Calu3 (cell line): ENCODE data around the gene DNTT. TPM values are rescaled to one million over a fixed set of nuclear protein-coding genes. Genes with fewer than 3 reads are reported as not detected.

Experiments used
- BruUV-seq: library from RNA; stranded (reverse); fragments of 400-500 nt; replicated peaks from 2 replicates; lab custom pipeline; 2021; lab: Mats Ljungman, UMichigan
- CTCF ChIA-PET: fragments of 300-600 bp; sonication (Branson Sonifier 250); formaldehyde crosslinking; loops from one replicate; lab custom pipeline; 2022; ENCODE audit warnings: antibody characterized with exemption; lab: Charles Lee
- DNase-seq: peaks from one replicate; pipeline ENCODE4 v3.0.0; 2022
- H3K27ac Mint-ChIP-seq: one replicate; pipeline ENCODE4 v1.8.0; 2022; ENCODE audit warnings: mixed read lengths; ENCODE audit not compliant: unreplicated experiment
- H3K27me3 Mint-ChIP-seq: one replicate; pipeline ENCODE4 v1.8.0; 2022; ENCODE audit warnings: mixed read lengths; ENCODE audit not compliant: unreplicated experiment
- H3K36me3 Mint-ChIP-seq: one replicate; pipeline ENCODE4 v1.8.0; 2022; ENCODE audit warnings: mild to moderate bottlenecking, moderate library complexity, mixed read lengths; ENCODE audit not compliant: insufficient read depth, unreplicated experiment
- H3K4me1 Mint-ChIP-seq: one replicate; pipeline ENCODE4 v1.8.0; 2022; ENCODE audit warnings: mild to moderate bottlenecking, low read depth, mixed read lengths; ENCODE audit not compliant: unreplicated experiment
- H3K4me3 Mint-ChIP-seq: one replicate; pipeline ENCODE4 v1.8.0; 2022; ENCODE audit warnings: mild to moderate bottlenecking, low read depth, moderate library complexity, mixed read lengths; ENCODE audit not compliant: unreplicated experiment
- H3K9me3 Mint-ChIP-seq: one replicate; pipeline ENCODE4 v1.8.0; 2022; ENCODE audit warnings: low read depth, mixed read lengths; ENCODE audit not compliant: unreplicated experiment
- CTCF ChIP-seq: fragments of 200-600 bp; IDR thresholded peaks from one replicate; pipeline ENCODE4 v1.8.0; 2022; ENCODE audit warnings: antibody characterized with exemption; ENCODE audit not compliant: unreplicated experiment
- intact Hi-C: fragments of 100-400 bp; cut with micrococcal nuclease; formaldehyde crosslinking; loops from one replicate; pipeline ENCODE4 v1.10.0; 2022; ENCODE audit not compliant: unreplicated experiment
- total RNA-seq: library from RNA; stranded (reverse); gene quantifications from 2 replicates; pipeline ENCODE4 v1.2.3, GENCODE V29; 2022

DNTT gene
- total RNA-seq, 1 experiment from 2014 or later = not detected

GRCh38 chr10:96360766-96361165 lies 56.5 kb downstream of the DNTT start:
- no peaks in the 10 kb centered on the region for H3K9me3 Mint-ChIP-seq
- no peaks in the 10 kb centered on the region for H3K4me1 Mint-ChIP-seq
- H3K4me3 Mint-ChIP-seq = no peak overlapping the region
- H3K36me3 Mint-ChIP-seq = no peaks in the 10 kb centered on the region
- intact Hi-C loops = no loop called here
- no peak for TF ChIP-seq CTCF
- BruUV-seq = no TSS peak
- no peak overlapping the region for H3K27ac Mint-ChIP-seq
- H3K27me3 Mint-ChIP-seq = peaks cover 61% of the 10 kb centered on the region
- CTCF ChIA-PET = no interaction called here
- no peak for DNase-seq

GRCh38 chr10:96365571-96365970 lies 61.3 kb downstream of the DNTT start:
- no peaks in the 10 kb centered on the region for H3K4me1 Mint-ChIP-seq
- TF ChIP-seq CTCF = no peak
- H3K4me3 Mint-ChIP-seq = no peak overlapping the region
- no peak overlapping the region for H3K27ac Mint-ChIP-seq
- peaks cover 5% of the 10 kb centered on the region for H3K36me3 Mint-ChIP-seq
- BruUV-seq = no TSS peak
- H3K9me3 Mint-ChIP-seq = no peaks in the 10 kb centered on the region
- no peak for DNase-seq
- H3K27me3 Mint-ChIP-seq = peaks cover 21% of the 10 kb centered on the region
- CTCF ChIA-PET = interaction anchor here (1.3 kb wide), 1 partner anchor 10 kb away, joined by 5 read pairs; no protein-coding TSS in a partner anchor
- intact Hi-C loops = no loop called here

- no peak for DNase-seq
- no peak overlapping the region for H3K27ac Mint-ChIP-seq
- H3K27me3 Mint-ChIP-seq = peaks cover 17% of the 10 kb centered on the region
- H3K4me1 Mint-ChIP-seq = no peaks in the 10 kb centered on the region
- CTCF ChIA-PET = interaction anchor here (1.3 kb wide), 1 partner anchor 9 kb away, joined by 5 read pairs; no protein-coding TSS in a partner anchor
- BruUV-seq = no TSS peak
- H3K9me3 Mint-ChIP-seq = no peaks in the 10 kb centered on the region
- H3K4me3 Mint-ChIP-seq = no peak overlapping the region
- intact Hi-C loops = no loop called here
- peaks cover 5% of the 10 kb centered on the region for H3K36me3 Mint-ChIP-seq
- no peak for TF ChIP-seq CTCF
Observed at GRCh38 chr10:96366508-96366907, 62.3 kb downstream of the DNTT start.

- peaks cover 16% of the 10 kb centered on the region for H3K27me3 Mint-ChIP-seq
- CTCF ChIA-PET = interaction anchor here (0.6 kb wide), 2 partner anchors 48 to 64 kb away, joined by 3 read pairs; no protein-coding TSS in a partner anchor
- BruUV-seq = no TSS peak
Observed at GRCh38 chr10:96367470-96367869, 63.2 kb downstream of the DNTT start.

More at GRCh38 chr10:96367470-96367869, 63.2 kb downstream of the DNTT start:
- Mint-ChIP-seq H3K36me3 (peaks cover 5% of the 10 kb centered on the region), H3K4me3 (no peak overlapping the region), H3K27ac (no peak overlapping the region), H3K4me1 (no peaks in the 10 kb centered on the region), H3K9me3 (no peaks in the 10 kb centered on the region)
- TF ChIP-seq CTCF = no peak
- intact Hi-C loops = no loop called here
- no peak for DNase-seq
